Esophagus muscularis mucosa (tissue), 4 donors: ENCODE measurements around the gene OXCT1. TPM values are rescaled to one million over a fixed set of nuclear protein-coding genes. Genes with fewer than 3 reads are reported as not detected.
"Not testable (repeated sequence)": the region's sequence is repeated elsewhere in the genome, so short reads cannot be mapped to it uniquely, and the experiment has no call there.

Experiments used
- DNase-seq: peaks from one replicate; pipeline ENCODE4 v3.0.0-alpha.2; 2017; ENCODE audit errors: extremely low spot score
- H3K27ac ChIP-seq, 4 donors: fragments of 200-600 bp; sonication (generic); replicated peaks in 1 of 4; 1 replicate in 3 of 4; 2 replicates in 1 of 4; pipeline ENCODE4 v1.5.1; 2016 to 2019; ENCODE audit warnings: mild to moderate bottlenecking in 1 of 4
- H3K27me3 ChIP-seq, 4 donors: fragments of 200-600 bp; sonication (generic); one replicate each; pipeline versions ENCODE4 v1.5.1 to v1.6.0; 2016 to 2019
- H3K36me3 ChIP-seq, 4 donors: fragments of 200-600 bp; sonication (generic); one replicate each; pipeline ENCODE4 v1.5.1; 2016 to 2019
- H3K4me1 ChIP-seq, 4 donors: fragments of 200-600 bp; sonication (generic); one replicate each; pipeline ENCODE4 v1.5.1; 2016 to 2019
- H3K4me3 ChIP-seq, 4 donors: fragments of 200-600 bp; sonication (generic); 1 replicate in 2 of 4; 2 replicates in 2 of 4; pipeline ENCODE4 v1.5.1; 2016 to 2019; ENCODE audit warnings: mild to moderate bottlenecking in 4 of 4, moderate library complexity in 1 of 4
- H3K9me3 ChIP-seq, 4 donors: fragments of 200-600 bp; sonication (generic); 1 replicate in 3 of 4; 2 replicates in 1 of 4; pipeline ENCODE4 v1.5.1; 2016 to 2019
- EP300 ChIP-seq: sonication (generic); formaldehyde crosslinking; IDR thresholded peaks from one replicate; pipeline ENCODE4 v1.6.1; 2017; ENCODE audit warnings: antibody characterized with exemption
- POLR2A ChIP-seq: fragments of 450-650 bp; IDR thresholded peaks from one replicate; pipeline ENCODE4 v1.6.1; 2017; ENCODE audit warnings: antibody characterized with exemption, moderate library complexity, mild to moderate bottlenecking, low read depth
- POLR2AphosphoS5 ChIP-seq, 2 donors: sonication (generic); formaldehyde crosslinking; IDR thresholded peaks; one replicate each; pipeline ENCODE4 v1.6.1; 2017; ENCODE audit warnings: antibody characterized with exemption in 2 of 2
- WGBS: methylation state at CpG from one replicate; pipeline ENCODE4 v1.1.5; 2018; 5-methylcytosine and 5-hydroxymethylcytosine counted together
- intact Hi-C: fragments of 100-400 bp; cut with DNase I; formaldehyde crosslinking; loops from one replicate; pipeline ENCODE4 v1.15.1; 2023
- total RNA-seq, 4 donors: library from RNA; depleted of rRNA; stranded (reverse); fragments of >200 nt; gene quantifications; one replicate each; pipeline versions ENCODE4 v1.1.0 to v1.2.1, GENCODE V29; 2016
- TF ChIP-seq, protein P1 (sequence below), 3 experiments: fragments of 200-600 bp in 2 of 3; fragments of 450-650 bp in 1 of 3; sonication (generic) in 2 of 3; IDR thresholded peaks; one replicate each; pipeline ENCODE4 v1.5.1; 2017 to 2019; ENCODE audit warnings: antibody characterized with exemption in 3 of 3, mild to moderate bottlenecking in 2 of 3, moderate library complexity in 1 of 3

The OXCT1 gene
- total RNA-seq, 4 donors from 2014 or later, result 30.8 to 47.6 (median 37.7) TPM

GRCh38 chr5:41856644-41857491 lies 13.4 kb downstream of the OXCT1 start:
- H3K36me3 ChIP-seq, result peaks cover 33 to 82% (median 58%) of the 10 kb centered on the region in 4 donors
- peaks cover 0 to 7% (median 3%) of the 10 kb centered on the region in 4 donors for H3K4me1 ChIP-seq
- no peaks in the 10 kb centered on the region for H3K27me3 ChIP-seq
- intact Hi-C loops, result loop anchor here (2.0 to 10.0 kb wide), 3 partner anchors 68 to 1038 kb away; partner anchors contain the start of gene FBXO4
- no peak overlapping the region for H3K27ac ChIP-seq
- DNase-seq, result no peak
- H3K4me3 ChIP-seq, result no peak overlapping the region
- TF ChIP-seq, protein P1, sequence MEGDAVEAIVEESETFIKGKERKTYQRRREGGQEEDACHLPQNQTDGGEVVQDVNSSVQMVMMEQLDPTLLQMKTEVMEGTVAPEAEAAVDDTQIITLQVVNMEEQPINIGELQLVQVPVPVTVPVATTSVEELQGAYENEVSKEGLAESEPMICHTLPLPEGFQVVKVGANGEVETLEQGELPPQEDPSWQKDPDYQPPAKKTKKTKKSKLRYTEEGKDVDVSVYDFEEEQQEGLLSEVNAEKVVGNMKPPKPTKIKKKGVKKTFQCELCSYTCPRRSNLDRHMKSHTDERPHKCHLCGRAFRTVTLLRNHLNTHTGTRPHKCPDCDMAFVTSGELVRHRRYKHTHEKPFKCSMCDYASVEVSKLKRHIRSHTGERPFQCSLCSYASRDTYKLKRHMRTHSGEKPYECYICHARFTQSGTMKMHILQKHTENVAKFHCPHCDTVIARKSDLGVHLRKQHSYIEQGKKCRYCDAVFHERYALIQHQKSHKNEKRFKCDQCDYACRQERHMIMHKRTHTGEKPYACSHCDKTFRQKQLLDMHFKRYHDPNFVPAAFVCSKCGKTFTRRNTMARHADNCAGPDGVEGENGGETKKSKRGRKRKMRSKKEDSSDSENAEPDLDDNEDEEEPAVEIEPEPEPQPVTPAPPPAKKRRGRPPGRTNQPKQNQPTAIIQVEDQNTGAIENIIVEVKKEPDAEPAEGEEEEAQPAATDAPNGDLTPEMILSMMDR (IDR thresholded peaks at IDR 0.05), result peak; percentile 65 to 78 (median 76)
- no peak for TF ChIP-seq EP300
- WGBS, result 51% methylated on average over 5 of the region's 5 CpGs
- H3K9me3 ChIP-seq, result no peaks in the 10 kb centered on the region

DNA sequence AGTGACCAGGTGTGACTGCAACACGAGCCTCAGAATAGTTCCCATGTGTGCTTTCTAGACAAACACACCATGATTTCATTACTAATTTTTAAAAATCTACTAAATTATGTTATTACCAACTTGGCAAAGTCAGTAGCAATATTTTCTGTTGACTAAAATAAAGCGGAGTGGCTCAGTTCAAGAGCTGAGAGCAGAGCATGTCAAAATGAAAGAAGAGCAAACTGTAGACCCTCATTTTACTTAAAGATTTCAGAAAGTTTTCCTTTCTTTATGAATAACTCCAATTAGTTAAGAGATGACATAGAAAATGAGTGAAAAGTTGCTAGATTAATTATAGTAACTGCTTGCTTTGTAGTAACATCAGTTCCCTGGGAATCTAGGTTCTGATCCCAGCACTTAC lies 17.9 kb downstream of the OXCT1 start:
- Histone ChIP-seq H3K36me3 (peaks cover 30 to 75% (median 64%) of the 10 kb centered on the region in 4 donors), H3K4me1 (peaks cover 0 to 7% (median 3%) of the 10 kb centered on the region in 4 donors)

DNA sequence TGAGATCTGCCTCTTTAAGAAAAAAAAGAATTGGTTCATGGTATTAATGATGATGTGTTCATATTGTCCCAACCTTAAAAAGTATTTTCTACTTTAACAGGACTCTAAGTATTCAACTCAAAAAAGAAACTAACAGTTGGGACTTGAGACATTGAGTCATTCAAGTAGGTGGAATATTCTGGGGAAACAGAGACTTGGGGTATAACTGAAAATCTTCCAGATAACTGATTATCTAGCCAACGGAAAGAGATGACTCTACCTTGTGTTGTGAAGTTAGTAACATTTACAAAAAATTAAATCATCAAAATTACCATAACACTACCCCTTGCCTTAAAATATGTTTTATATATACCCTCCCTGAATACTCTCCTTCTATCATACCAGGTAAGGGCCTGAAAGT lies 19.1 kb downstream of the OXCT1 start:
- peaks cover 30 to 74% (median 62%) of the 10 kb centered on the region in 4 donors for H3K36me3 ChIP-seq

More for the DNA sequence above, 17.9 kb downstream of the OXCT1 start:
- intact Hi-C loops, result loop anchor here (10.0 kb wide), 2 partner anchors 913 to 1043 kb away; no protein-coding TSS in a partner anchor
- no peak overlapping the region for H3K27ac ChIP-seq
- TF ChIP-seq POLR2AphosphoS5 (IDR thresholded peaks at IDR 0.05), result no peak
- no peak for TF ChIP-seq EP300
- TF ChIP-seq, protein P1 (IDR thresholded peaks at IDR 0.05), result no peak
- no peak for TF ChIP-seq POLR2A
- 98% methylated on average over 2 of the region's 2 CpGs for WGBS
- H3K4me3 ChIP-seq, result no peak overlapping the region
- no peaks in the 10 kb centered on the region for H3K9me3 ChIP-seq
- H3K27me3 ChIP-seq, result no peaks in the 10 kb centered on the region
- no peak for DNase-seq

GRCh38 chr5:41848983-41849382 lies 21.2 kb downstream of the OXCT1 start:
- intact Hi-C loops, result no loop called here
- DNase-seq, result no peak
- H3K4me3 ChIP-seq, result no peak overlapping the region
- no peak overlapping the region for H3K27ac ChIP-seq
- peaks cover 30 to 56% (median 45%) of the 10 kb centered on the region in 4 donors for H3K36me3 ChIP-seq
- no peaks in the 10 kb centered on the region for H3K9me3 ChIP-seq
- H3K27me3 ChIP-seq, result no peaks in the 10 kb centered on the region
- H3K4me1 ChIP-seq, result no peaks in the 10 kb centered on the region
- WGBS, result 98% methylated on average over 6 of the region's 6 CpGs
- TF ChIP-seq, protein P1 (IDR thresholded peaks at IDR 0.05), result no peak
- TF ChIP-seq EP300, result no peak
- TF ChIP-seq POLR2A, result no peak
- TF ChIP-seq POLR2AphosphoS5 (IDR thresholded peaks at IDR 0.05), result no peak

More for the DNA sequence above, 19.1 kb downstream of the OXCT1 start:
- WGBS, result 96% methylated on average over 1 of the region's 1 CpG
- no peaks in the 10 kb centered on the region for H3K27me3 ChIP-seq
- H3K27ac ChIP-seq, result no peak overlapping the region
- no peaks in the 10 kb centered on the region for H3K9me3 ChIP-seq
- TF ChIP-seq EP300, result no peak
- TF ChIP-seq, protein P1 (IDR thresholded peaks at IDR 0.05), result no peak
- no peak for TF ChIP-seq POLR2AphosphoS5 (IDR thresholded peaks at IDR 0.05)
- no peak for DNase-seq
- no peaks in the 10 kb centered on the region for H3K4me1 ChIP-seq
- intact Hi-C loops, result loop anchor here (10.0 kb wide), 2 partner anchors 914 to 1044 kb away; no protein-coding TSS in a partner anchor
- no peak overlapping the region for H3K4me3 ChIP-seq

- H3K27ac ChIP-seq, H3K27me3 ChIP-seq, H3K4me3 ChIP-seq, H3K4me1 ChIP-seq, intact Hi-C loops, H3K9me3 ChIP-seq, DNase-seq: not testable (repeated sequence)
- H3K36me3 ChIP-seq, result peaks cover 8 to 23% (median 17%) of the 10 kb centered on the region in 4 donors
- WGBS, result 97% methylated on average over 1 of the region's 1 CpG
Observed at GRCh38 chr5:41845751-41846150, 24.5 kb downstream of the OXCT1 start.
